ENCODE results near the gene KRT75. TPM values are rescaled to one million over a fixed set of nuclear protein-coding genes. Genes with fewer than 3 reads are reported as not detected.

Gene KRT75
- total RNA-seq, 4 donors from 2014 or later: not detected

DNA sequence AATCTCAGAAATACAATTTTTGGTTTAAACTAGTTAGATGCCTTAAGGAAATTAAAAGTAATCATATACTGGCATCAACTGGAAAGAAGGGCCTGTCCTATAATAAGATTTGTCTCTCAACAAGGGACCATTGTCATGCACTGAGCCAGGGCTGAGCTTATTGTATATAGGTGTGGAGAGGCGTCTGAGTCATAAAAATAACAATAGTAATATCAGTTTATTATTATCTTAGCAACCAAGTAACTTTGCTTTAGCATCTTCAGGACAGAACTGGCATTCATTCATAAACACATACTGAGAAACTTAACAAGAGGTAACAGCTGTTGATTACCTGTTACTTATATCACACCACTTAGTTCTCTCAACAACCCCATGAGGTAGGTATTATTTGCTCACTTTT is 7.1 kb downstream of the KRT75 start:
- ATAC-seq (ENCODE audit: low FRiP score): no peak
- TF ChIP-seq, protein P1, sequence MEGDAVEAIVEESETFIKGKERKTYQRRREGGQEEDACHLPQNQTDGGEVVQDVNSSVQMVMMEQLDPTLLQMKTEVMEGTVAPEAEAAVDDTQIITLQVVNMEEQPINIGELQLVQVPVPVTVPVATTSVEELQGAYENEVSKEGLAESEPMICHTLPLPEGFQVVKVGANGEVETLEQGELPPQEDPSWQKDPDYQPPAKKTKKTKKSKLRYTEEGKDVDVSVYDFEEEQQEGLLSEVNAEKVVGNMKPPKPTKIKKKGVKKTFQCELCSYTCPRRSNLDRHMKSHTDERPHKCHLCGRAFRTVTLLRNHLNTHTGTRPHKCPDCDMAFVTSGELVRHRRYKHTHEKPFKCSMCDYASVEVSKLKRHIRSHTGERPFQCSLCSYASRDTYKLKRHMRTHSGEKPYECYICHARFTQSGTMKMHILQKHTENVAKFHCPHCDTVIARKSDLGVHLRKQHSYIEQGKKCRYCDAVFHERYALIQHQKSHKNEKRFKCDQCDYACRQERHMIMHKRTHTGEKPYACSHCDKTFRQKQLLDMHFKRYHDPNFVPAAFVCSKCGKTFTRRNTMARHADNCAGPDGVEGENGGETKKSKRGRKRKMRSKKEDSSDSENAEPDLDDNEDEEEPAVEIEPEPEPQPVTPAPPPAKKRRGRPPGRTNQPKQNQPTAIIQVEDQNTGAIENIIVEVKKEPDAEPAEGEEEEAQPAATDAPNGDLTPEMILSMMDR (IDR thresholded peaks at IDR 0.05): no peak
- DNase-seq (ENCODE audit: low spot score): no peak

DNA sequence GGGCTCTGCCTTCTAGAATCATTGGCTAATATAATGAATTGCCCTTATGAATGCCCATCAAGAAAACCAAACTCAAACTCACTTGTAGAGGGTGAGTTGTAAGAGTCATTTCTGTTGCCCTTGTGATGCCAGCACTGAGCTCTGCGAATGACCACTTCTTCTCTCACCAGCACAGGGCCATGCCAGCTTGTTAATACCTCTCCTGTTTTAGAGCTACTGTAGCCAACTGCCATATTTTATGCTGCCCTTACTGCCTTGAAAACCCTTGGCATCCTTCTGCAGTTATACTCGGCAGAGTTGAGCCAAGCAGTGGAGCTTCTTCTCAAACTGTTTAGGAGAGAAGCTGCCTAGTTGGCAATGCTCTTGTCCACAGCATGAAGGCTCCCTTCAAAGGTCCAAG is 8.1 kb downstream of the KRT75 start:
- no peak for ATAC-seq (ENCODE audit: low FRiP score)
- DNase-seq (ENCODE audit: low spot score): no peak
- TF ChIP-seq, protein P1 (IDR thresholded peaks at IDR 0.05): no peak

DNA sequence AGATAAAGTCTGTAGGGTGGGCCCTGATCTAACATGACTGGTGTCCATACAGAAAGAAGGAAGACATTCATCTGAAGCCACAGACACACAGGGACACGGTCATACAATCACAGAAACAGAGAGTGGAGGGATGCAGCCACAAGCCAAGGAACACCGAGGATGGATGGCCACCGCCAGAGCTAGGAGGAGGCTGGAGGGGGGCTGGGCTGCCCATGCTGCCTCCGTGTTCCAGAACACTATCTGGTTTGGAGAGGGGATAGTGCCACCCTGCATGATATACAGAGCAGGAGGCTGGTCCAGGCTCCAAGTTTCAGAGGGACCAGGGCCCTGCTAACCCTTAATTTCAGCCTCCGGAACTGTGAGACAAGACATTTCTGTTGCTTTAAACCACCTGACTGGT is 8.7 kb downstream of the KRT75 start:
- DNase-seq (ENCODE audit: low spot score) (no peak), ATAC-seq (ENCODE audit: low FRiP score) (no peak)
- TF ChIP-seq, protein P1 (IDR thresholded peaks at IDR 0.05): no peak

DNA sequence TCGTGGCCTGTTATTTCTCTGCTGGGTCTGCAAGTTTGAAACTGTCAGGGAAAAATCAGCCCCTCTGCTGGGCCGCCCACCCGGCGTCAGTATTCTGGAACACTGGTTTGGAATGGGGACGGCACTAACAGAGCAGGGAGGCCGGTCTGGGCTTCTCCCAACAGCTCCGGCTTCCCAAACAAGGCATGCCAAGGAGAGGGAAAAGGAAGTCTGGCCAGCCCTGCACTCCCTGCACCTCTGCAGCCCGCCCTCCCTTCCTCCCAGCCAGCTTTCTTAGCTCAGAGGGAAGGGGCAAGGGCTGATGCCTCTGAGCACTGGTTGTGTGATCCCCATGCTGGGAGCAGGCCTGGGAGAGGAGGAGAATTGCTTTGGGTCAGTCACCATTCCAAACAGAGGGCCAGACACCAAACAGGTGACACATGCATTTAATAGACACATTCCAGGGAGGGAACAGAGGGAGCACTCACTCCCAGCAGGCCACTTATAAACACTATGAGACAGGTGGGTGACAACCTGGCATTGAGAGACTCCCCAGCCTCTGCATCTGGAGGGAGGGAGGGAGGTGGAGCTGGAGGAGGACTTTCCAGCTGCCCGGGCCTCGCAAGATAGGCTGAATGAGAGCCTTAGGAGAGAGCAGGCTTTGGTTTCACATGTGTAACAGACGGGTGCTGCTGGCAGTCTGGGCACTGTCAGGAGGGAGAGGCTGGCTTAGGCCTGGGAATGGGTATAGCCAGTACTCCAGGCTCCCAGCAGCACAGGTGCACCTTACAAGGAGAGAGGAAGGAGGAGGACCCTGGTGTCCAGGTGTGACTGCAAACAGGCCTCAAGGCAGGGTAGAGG is 10.3 kb downstream of the KRT75 start:
- TF ChIP-seq, protein P1 (IDR thresholded peaks at IDR 0.05): no peak
- ATAC-seq (ENCODE audit: low FRiP score) (peak; percentile 71), DNase-seq (ENCODE audit: low spot score) (no peak)

DNA sequence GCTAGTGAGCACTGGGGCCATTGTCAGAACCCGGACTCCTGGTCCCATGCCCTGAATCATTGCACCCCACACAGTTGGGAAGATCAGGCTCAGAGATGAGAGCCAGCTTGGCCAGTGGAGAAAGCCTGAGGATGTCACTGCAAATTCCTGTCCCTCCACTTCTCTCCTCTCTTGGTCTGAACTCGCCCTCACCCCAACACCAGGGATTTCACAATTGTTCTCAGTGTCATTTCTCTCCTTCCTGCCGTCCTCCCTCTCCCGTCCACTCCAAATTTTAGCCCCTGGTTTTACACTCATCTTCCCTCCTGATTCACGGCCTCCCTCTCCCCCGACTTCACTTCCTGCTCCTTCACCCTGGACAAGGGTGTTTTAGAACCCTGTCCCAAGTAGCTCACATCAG is 11.1 kb downstream of the KRT75 start:
- ATAC-seq (ENCODE audit: low FRiP score): peak; percentile 37
- TF ChIP-seq, protein P1 (IDR thresholded peaks at IDR 0.05): no peak
- DNase-seq (ENCODE audit: low spot score): no peak

DNA sequence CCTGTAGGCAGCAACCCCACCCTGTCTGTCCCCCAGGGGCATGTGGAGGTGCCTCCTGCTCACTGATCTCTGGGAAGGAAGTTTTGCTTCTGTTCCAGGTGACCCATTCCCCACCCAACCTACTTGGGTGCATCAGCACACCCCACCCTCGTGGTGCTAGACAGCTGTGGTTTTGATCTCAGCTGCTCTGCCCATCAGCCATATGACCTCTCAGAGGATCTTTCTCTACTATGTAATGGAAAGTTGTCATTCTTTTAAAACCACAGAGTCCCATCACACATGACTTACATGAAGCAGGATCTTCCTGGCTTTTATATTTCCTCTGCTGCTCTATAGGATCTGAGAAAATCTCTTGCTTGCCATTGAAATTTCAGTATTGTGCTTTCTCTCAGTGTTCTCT is 14.5 kb downstream of the KRT75 start:
- DNase-seq (ENCODE audit: low spot score) (no peak), ATAC-seq (ENCODE audit: low FRiP score) (no peak)
- TF ChIP-seq, protein P1 (IDR thresholded peaks at IDR 0.05): no peak

DNA sequence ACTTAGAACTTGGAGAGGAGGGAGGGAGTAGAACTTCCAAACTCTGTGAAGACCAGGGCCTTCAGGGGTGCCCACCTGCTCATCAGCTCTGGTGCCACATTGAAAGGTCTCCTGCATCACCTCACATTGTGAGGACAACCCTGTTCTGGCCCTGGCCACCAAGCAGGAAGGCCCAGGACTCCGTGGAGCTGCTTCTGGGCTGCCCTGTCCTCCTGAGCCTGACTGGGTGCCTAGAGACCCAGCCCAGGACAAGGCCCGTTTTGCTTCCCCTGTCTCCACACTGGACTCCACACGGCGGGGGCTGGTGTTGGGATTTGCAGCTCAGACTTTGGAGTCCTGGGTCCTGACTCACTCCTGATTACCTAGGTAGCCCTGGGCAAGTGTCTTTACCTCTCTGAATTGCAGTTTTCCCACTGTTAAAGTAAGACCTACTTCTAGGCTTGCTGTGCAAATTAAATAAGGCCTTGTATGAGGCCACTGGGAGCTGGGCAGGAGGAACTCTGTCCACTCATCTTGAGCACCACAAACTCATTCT is 15.5 kb downstream of the KRT75 start:
- ATAC-seq (ENCODE audit: low FRiP score): no peak
- TF ChIP-seq, protein P1 (IDR thresholded peaks at IDR 0.05): no peak
- DNase-seq (ENCODE audit: low spot score): no peak
